Measurements from ENCODE around the gene MAMDC4. TPM values are rescaled to one million over a fixed set of nuclear protein-coding genes. Genes with fewer than 3 reads are reported as not detected.
"Not testable (repeated sequence)": the region's sequence is repeated elsewhere in the genome, so short reads cannot be mapped to it uniquely, and the experiment has no call there.

Gene MAMDC4
- polyA plus RNA-seq, result 1 to 10 TPM; 4.9 to 9.8 (median 7.2) TPM

- no peak within 1 kb of the TSS for H3K27ac ChIP-seq (ENCODE audit: low read depth, low read length)
- 47 to 77% (median 72%) methylated on average over 22 to 23 of the region's 23 CpGs for WGBS, 3 donors
Observed at GRCh38 chr9:136851941-136852663, at the start of gene MAMDC4. Gene MAMDC4 (plus strand): TSS chr9:136852346. CDS start chr9:136852417, 71 bp downstream.

- H3K27ac ChIP-seq (ENCODE audit: low read depth, low read length), result not testable (repeated sequence)
- WGBS, 3 donors, result 95 to 98% (median 95%) methylated on average over 6 to 8 of the region's 9 CpGs
Observed at GRCh38 chr9:136803009-136803550, 49.1 kb upstream of the MAMDC4 start.

GRCh38 chr9:136803551-136804508 is 48.3 kb upstream of the MAMDC4 start:
- H3K27ac ChIP-seq (ENCODE audit: low read depth, low read length), result no peak overlapping the region
- WGBS, 3 donors, result 94 to 96% (median 94%) methylated on average over 22 of the region's 22 CpGs

- no peak overlapping the region for H3K27ac ChIP-seq (ENCODE audit: low read depth, low read length)
- WGBS, 3 donors, result 93 to 96% (median 94%) methylated on average over 20 of the region's 20 CpGs
Observed at GRCh38 chr9:136804509-136805206, 47.5 kb upstream of the MAMDC4 start.

GRCh38 chr9:136805207-136805740 is 46.9 kb upstream of the MAMDC4 start:
- 91 to 93% (median 92%) methylated on average over 12 of the region's 12 CpGs for WGBS, 3 donors

GRCh38 chr9:136806067-136806466 is 46.1 kb upstream of the MAMDC4 start:
- no peak overlapping the region for H3K27ac ChIP-seq (ENCODE audit: low read depth, low read length)
- 95 to 97% (median 95%) methylated on average over 10 of the region's 10 CpGs for WGBS, 3 donors

More at GRCh38 chr9:136805207-136805740, 46.9 kb upstream of the MAMDC4 start:
- H3K27ac ChIP-seq (ENCODE audit: low read depth, low read length), result no peak overlapping the region

- H3K27ac ChIP-seq (ENCODE audit: low read depth, low read length), result no peak overlapping the region
- 66 to 74% (median 72%) methylated on average over 25 of the region's 25 CpGs for WGBS, 3 donors
Observed at GRCh38 chr9:136806631-136807201, 45.4 kb upstream of the MAMDC4 start.

GRCh38 chr9:136807281-136808074 is 44.7 kb upstream of the MAMDC4 start, which contains the start of gene RABL6:
Gene RABL6 (plus strand): TSS chr9:136807948. CDS start chr9:136808197, 249 bp downstream.
- peak within 1 kb of the TSS; percentile 45 for H3K27ac ChIP-seq (ENCODE audit: low read depth, low read length)
- 1% methylated on average over 68 to 95 of the region's 96 CpGs for WGBS, 3 donors

- WGBS, 3 donors, result 0 to 1% (median 0%) methylated on average over 70 to 93 of the region's 93 CpGs
- no peak overlapping the region for H3K27ac ChIP-seq (ENCODE audit: low read depth, low read length)
Observed at GRCh38 chr9:136808075-136808805, 43.9 kb upstream of the MAMDC4 start.

GRCh38 chr9:136808806-136809158 is 43.4 kb upstream of the MAMDC4 start:
- no peak overlapping the region for H3K27ac ChIP-seq (ENCODE audit: low read depth, low read length)
- 4% methylated on average over 14 of the region's 14 CpGs for WGBS, 3 donors

- H3K27ac ChIP-seq (ENCODE audit: low read depth, low read length), result no peak overlapping the region
- WGBS, 3 donors, result 93 to 94% (median 93%) methylated on average over 13 of the region's 13 CpGs
Observed at GRCh38 chr9:136814725-136815421, 37.3 kb upstream of the MAMDC4 start.

- H3K27ac ChIP-seq (ENCODE audit: low read depth, low read length), result no peak overlapping the region
- WGBS, 3 donors, result 0 to 56% (median 0%) methylated on average over 1 of the region's 1 CpG
Observed at GRCh38 chr9:136815422-136815782, 36.7 kb upstream of the MAMDC4 start.

- whole genome bisulfite sequencing, 3 donors, result 22 to 56% (median 31%) methylated on average over 58 to 83 of the region's 83 CpGs
- no peak overlapping the region for H3K27ac ChIP-seq (ENCODE audit: low read depth, low read length)
Observed at GRCh38 chr9:136820971-136821825, 30.9 kb upstream of the MAMDC4 start.

GRCh38 chr9:136821826-136822544 is 30.2 kb upstream of the MAMDC4 start:
- 73 to 80% (median 74%) methylated on average over 32 to 42 of the region's 42 CpGs for WGBS, 3 donors
- H3K27ac ChIP-seq (ENCODE audit: low read depth, low read length), result no peak overlapping the region

Measured in adipose tissue (tissue), 3 donors.